ENCODE data around the gene CLMP. TPM values are rescaled to one million over a fixed set of nuclear protein-coding genes. Genes with fewer than 3 reads are reported as not detected.

CLMP gene
- total and polyA plus RNA-seq, 9 of the 15 experiments (the other 6 are each of a cell fraction or from before 2014, with no cell fraction given), result 0.02 to 0.15 (median 0.03) TPM; not detected in 6

DNA sequence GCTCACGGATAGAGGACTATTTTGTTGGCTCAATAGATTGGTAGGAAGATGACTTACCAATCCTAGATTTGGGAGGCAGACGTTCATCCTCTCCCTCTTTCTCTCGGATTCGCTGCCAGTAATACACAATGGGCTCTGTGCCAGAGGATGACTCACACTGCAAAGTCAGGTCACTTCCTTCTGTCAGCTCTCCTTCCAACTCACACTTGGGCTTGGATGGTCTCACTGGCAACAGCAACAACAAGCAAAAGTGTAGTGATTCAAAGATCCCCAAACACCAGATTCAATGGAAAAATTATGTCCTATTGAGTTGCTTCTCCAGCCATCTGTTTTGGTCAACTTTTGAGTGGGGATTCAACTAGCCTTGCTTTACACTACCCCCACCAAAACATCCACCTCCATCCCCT lies 111.4 kb downstream of the CLMP start:
- peak; percentile 48 to 83 (median 61) for DNase-seq (ENCODE audit: extremely low read depth in 1 of 4, low spot score in 3 of 4)
- Histone ChIP-seq H3K4me1 (replicated peaks in 1 of 2; ENCODE audit: control insufficient read depth in 2 of 2, insufficient read depth in 2 of 2, low read length in 2 of 2) (peaks cover 7 to 9% of the 10 kb centered on the region in 2 experiments; a peak in 3 of 5 replicates), H3K9ac (ENCODE audit: insufficient read depth in 1 of 2, low read depth in 2 of 2, low read length in 2 of 2) (no peak overlapping the region), H4K20me1 (replicated peaks; ENCODE audit: control insufficient read depth, insufficient read depth, low read length) (no peaks in the 10 kb centered on the region), H3K27me3 (ENCODE audit: control insufficient read depth in 2 of 2, insufficient read depth in 2 of 2, low read length in 2 of 2) (no peaks in the 10 kb centered on the region), H3K9me3 (replicated peaks; ENCODE audit: control insufficient read depth, insufficient read depth, low read depth, low read length) (no peaks in the 10 kb centered on the region), H3K4me3 (no peak overlapping the region), H3K4me2 (ENCODE audit: insufficient read depth, low read length) (no peak overlapping the region), H3K9me1 (ENCODE audit: control insufficient read depth, insufficient read depth, low read length) (no peaks in the 10 kb centered on the region), H3K79me2 (ENCODE audit: control insufficient read depth, insufficient read depth, low read length) (no peaks in the 10 kb centered on the region), H3K36me3 (ENCODE audit: control insufficient read depth, insufficient read depth, low read length) (no peaks in the 10 kb centered on the region), H2AFZ (ENCODE audit: low read depth, low read length) (no peak overlapping the region), H3K27ac (ENCODE audit: extremely low read depth, low read depth, low read length) (no peak overlapping the region)
- peak; percentile 94 for FAIRE-seq
- intact Hi-C loops (cut with micrococcal nuclease) (no loop called here), in situ Hi-C loops (cut with MboI) (no loop called here)
- ChIA-PET CTCF (ENCODE audit: low intra/inter-chr PET ratio) (no interaction called here), POLR2A (interaction anchor here (0.8 to 1.6 kb wide), 2 partner anchors 12 to 21 kb away, joined by 3 to 6 read pairs; partner anchors contain the start of gene HSPA8)
- ATAC-seq, result peak; percentile 84
- WGBS (ENCODE audit: insufficient coverage, low coverage, missing lambda C conversion rate), result 0% methylated on average over 4 of the region's 4 CpGs
- BruUV-seq (replicated peaks), result no TSS peak
- TF ChIP-seq ARID1B (IDR thresholded peaks at IDR 0.05) (peak; percentile 70), POLR2B (IDR thresholded peaks at IDR 0.05; ENCODE audit: low read depth, partially characterized antibody) (no peak), ZNF134 (CRISPR knock-in tag; conservative IDR thresholded peaks at IDR 0.05) (no peak), SIN3A (IDR thresholded peaks at IDR 0.05; ENCODE audit: borderline replicate concordance in 2 of 2, control insufficient read depth in 1 of 2, low read depth in 2 of 2, low read length in 2 of 2) (no peak), CTBP1 (IDR thresholded peaks at IDR 0.05; ENCODE audit: borderline replicate concordance) (peak; percentile 51; the same call in 1 of the 2 replicates), NFIC (IDR thresholded peaks at IDR 0.05) (peak; percentile 98), ZZZ3 (IDR thresholded peaks at IDR 0.05) (no peak), CBFA2T2 (conservative IDR thresholded peaks at IDR 0.05) (no peak), TAF9B (IDR thresholded peaks at IDR 0.05; ENCODE audit: partially characterized antibody) (no peak), FOSL1 (tag; conservative IDR thresholded peaks at IDR 0.05) (peak; percentile 95), ZFP36 (IDR thresholded peaks at IDR 0.05; ENCODE audit: low read depth, low read length, partially characterized antibody) (peak; percentile 26), NCOA4 (IDR thresholded peaks at IDR 0.05; ENCODE audit: partially characterized antibody) (no peak), FOXM1 (IDR thresholded peaks at IDR 0.05; ENCODE audit: low read depth) (no peak), FOXM1 (CRISPR knock-in tag; IDR thresholded peaks at IDR 0.05; ENCODE audit: low read depth) (no peak), KLF6 (CRISPR knock-in tag; IDR thresholded peaks at IDR 0.05; ENCODE audit: borderline replicate concordance) (no peak), MCM2 (IDR thresholded peaks at IDR 0.05; ENCODE audit: low read depth) (no peak), RB1 (IDR thresholded peaks at IDR 0.05; ENCODE audit: low read depth) (no peak), GABPA (tag; conservative IDR thresholded peaks at IDR 0.05; ENCODE audit: low read depth) (peak; percentile 40; the same call in 1 of the 2 replicates)
- TF ChIP-seq, protein P1, sequence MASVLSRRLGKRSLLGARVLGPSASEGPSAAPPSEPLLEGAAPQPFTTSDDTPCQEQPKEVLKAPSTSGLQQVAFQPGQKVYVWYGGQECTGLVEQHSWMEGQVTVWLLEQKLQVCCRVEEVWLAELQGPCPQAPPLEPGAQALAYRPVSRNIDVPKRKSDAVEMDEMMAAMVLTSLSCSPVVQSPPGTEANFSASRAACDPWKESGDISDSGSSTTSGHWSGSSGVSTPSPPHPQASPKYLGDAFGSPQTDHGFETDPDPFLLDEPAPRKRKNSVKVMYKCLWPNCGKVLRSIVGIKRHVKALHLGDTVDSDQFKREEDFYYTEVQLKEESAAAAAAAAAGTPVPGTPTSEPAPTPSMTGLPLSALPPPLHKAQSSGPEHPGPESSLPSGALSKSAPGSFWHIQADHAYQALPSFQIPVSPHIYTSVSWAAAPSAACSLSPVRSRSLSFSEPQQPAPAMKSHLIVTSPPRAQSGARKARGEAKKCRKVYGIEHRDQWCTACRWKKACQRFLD (CRISPR knock-in tag; IDR thresholded peaks at IDR 0.05), result no peak
- TF ChIP-seq, protein P2, sequence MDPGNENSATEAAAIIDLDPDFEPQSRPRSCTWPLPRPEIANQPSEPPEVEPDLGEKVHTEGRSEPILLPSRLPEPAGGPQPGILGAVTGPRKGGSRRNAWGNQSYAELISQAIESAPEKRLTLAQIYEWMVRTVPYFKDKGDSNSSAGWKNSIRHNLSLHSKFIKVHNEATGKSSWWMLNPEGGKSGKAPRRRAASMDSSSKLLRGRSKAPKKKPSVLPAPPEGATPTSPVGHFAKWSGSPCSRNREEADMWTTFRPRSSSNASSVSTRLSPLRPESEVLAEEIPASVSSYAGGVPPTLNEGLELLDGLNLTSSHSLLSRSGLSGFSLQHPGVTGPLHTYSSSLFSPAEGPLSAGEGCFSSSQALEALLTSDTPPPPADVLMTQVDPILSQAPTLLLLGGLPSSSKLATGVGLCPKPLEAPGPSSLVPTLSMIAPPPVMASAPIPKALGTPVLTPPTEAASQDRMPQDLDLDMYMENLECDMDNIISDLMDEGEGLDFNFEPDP (CRISPR knock-in tag; IDR thresholded peaks at IDR 0.05), result no peak
- TF ChIP-seq, protein P3, sequence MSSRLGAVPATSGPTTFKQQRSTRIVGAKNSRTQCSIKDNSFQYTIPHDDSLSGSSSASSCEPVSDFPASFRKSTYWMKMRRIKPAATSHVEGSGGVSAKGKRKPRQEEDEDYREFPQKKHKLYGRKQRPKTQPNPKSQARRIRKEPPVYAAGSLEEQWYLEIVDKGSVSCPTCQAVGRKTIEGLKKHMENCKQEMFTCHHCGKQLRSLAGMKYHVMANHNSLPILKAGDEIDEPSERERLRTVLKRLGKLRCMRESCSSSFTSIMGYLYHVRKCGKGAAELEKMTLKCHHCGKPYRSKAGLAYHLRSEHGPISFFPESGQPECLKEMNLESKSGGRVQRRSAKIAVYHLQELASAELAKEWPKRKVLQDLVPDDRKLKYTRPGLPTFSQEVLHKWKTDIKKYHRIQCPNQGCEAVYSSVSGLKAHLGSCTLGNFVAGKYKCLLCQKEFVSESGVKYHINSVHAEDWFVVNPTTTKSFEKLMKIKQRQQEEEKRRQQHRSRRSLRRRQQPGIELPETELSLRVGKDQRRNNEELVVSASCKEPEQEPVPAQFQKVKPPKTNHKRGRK (tag; IDR thresholded peaks at IDR 0.05), result no peak

Data from K562 (cell line).